ENCODE results near the gene ATG7.
"Not testable (repeated sequence)": the region's sequence is repeated elsewhere in the genome, so short reads cannot be mapped to it uniquely, and the experiment has no call there.

Gene ATG7

DNA sequence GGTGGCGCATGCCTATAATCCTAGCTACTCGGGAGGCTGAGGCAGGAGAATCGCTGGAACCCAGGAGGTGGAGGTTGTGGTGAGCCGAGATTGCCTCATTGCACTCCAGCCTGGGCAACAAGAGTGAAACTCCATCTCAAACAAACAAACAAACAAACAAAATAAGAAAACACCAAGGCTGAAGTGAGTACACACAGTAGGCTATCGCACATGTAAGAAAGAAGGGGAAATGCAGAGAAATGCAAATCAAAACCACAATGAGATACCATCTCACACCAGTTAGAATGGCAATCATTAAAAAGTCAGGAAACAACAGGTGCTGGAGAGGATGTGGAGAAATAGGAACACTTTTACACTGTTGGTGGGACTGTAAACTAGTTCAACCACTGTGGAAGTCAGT, 322.8 kb downstream of the ATG7 start:
- DNase-seq = not testable (repeated sequence)

DNA sequence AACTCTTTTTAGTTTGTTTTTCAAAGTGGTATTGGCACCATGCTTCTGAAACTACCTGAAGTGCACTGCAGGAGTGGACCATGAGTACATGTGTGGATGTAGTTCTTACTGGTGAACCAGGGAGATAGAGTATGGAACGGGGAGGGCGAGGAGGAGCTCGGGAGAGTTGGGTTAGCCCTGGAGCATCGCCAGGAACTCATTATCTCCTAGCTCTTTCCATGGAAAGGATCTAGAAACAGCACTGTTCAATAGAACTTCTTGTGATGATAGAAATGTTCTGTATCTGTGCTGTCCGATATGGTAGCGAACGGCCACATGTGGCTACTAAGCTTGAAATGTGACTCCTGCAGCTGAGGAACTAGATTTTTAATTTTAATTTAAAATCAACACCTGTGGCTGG, 324.2 kb downstream of the ATG7 start:
- no peak for DNase-seq

DNA sequence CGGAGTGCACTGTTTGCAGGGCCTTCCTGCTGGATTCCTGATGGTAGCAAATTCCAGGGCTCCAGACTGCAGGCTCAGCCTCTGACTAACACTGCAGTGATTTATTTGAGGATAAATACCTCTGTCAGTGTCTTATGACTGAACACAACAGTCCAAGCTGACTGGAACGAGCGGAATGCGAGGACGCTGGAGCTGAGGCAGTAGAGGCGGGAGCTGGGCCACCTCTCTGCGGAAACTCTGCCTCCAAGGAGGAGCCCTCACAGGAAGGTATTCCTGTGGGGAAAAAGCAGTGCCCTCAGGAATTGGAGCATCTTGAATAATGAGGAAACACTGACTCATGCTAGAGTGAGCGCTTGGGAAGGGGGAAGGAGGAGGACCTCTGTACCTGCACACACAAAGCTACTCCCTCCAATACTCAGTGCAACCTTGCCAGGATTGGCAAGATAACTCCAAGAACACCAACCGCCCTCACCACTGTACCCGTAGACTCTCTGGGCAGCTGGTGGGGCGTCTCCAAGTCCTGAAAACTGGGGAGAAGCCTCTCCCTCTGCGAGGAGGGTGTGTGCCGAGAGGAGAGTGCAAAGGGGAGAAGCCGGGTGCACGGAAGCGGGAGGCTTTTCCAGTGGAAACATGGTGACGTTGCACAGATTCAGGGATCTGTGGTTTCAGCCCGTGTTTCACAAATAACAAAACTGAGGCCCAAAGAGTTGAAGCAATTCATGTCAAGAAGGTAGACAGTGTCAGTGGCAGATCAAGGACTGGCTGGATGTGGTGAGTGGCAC, 328.5 kb downstream of the ATG7 start:
- no peak for DNase-seq

DNA sequence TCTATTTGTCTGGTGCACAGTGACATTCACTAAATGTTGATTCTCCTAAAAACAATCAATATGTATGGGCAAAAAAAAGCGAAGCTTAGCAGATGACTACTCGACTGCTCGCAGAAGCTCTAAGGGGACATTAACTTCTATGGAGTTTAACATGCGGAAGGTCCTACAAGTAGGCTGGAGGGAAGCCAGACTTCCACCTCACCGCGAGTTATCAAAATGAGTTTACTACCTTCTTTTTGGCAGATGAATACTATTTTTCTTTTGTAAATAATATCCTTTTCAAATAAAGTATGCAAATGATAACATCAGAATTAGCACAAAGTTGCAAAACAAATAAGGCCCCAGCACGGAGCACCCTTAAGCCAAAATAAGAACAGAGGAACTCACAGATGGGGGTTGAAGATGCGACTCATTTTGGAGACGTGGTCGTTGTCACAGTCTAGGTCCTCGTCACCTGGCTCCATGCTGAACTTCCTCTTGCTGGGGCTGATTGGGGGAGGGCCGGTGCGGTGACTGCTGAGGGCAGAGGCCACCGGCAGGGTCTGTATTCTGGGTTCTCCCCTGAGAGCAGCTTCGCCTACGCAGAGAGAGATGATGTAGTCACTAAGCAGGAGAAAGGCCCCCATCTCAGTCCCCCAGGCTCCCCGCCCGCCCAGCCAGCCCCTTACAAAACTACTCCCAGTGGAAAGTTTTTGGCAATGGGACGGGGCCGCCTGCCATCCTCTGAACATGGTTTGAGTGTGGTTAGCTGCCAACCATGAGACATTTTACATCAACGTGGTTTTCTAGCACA, 329.4 kb downstream of the ATG7 start:
- DNase-seq = peak in 2 of 3 donors; percentile 3 to 25

DNA sequence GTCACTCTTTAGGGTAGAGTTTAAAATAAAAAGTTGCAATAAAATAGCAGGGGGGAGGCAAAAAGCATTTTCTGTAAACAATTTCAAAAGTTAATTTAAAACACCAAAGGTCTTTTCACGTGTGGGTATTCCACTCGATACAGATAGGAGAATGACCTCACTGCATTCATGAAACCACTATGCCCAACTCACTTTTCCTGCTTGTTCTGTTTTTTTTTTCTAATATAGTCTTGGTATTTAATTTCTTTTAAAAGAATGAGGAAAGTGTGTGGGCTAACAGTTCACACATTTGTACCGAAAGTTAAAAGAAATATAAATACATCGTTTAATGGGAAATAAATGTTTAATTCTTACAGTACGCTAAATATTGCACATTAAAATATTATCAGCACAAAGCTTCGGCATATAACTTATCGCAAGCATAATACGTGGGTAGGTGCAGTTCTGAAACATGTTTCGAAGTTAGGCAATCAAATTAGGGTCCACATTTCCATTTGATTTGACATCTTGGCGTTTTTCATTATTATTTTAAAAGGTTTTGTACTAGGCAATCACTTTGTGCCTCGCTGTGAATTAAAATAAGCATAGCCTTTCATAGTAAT, 330.1 kb downstream of the ATG7 start:
- DNase-seq = no peak

DNA sequence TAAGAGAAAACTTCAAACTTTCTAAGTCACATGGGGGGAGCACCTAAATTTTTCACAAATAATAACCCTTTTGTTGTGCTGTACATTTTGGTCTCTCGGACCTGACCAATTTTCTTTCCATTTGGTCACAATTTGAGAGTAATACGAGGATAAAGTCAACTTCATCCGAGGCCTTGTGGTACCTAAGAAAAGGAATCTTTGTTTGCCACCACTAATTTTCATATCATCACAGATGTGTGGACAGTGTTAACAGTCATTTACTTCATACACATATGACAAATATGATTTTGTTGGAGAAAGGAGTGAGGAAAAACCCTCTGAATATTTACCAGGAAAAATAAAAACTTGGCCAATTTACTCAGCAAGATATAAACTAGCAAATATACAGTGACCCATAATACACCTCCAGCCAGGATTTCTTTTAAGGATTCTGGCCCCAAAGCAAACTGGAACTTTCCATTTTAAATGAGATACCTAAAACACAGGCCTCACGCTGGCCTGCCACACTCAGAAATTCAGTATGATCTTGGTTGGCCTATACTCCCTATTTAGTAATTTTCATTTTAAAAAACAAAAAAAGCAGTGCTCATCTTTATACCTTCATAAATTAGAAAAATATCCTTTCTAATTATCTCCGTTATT, 330.8 kb downstream of the ATG7 start:
- no peak for DNase-seq

DNA sequence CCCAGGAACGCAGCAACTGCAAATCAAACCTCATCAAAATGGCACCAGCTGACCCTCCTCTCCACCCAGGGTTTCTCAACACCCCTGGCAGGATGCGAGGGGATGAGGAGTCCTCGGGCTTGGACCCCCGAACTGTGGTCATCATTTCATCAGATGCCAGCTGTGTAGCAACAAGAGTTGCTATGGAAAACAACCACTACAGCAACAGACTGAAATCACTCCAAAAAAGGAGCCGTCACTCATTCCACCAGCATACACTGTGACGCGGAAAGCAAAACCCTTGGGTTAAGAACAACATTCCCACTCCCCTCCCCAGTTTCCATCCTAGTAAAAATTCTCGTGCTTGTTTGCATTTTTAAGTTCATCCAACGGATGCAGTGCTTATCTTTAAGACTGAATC, 331.4 kb downstream of the ATG7 start:
- no peak for DNase-seq

DNA sequence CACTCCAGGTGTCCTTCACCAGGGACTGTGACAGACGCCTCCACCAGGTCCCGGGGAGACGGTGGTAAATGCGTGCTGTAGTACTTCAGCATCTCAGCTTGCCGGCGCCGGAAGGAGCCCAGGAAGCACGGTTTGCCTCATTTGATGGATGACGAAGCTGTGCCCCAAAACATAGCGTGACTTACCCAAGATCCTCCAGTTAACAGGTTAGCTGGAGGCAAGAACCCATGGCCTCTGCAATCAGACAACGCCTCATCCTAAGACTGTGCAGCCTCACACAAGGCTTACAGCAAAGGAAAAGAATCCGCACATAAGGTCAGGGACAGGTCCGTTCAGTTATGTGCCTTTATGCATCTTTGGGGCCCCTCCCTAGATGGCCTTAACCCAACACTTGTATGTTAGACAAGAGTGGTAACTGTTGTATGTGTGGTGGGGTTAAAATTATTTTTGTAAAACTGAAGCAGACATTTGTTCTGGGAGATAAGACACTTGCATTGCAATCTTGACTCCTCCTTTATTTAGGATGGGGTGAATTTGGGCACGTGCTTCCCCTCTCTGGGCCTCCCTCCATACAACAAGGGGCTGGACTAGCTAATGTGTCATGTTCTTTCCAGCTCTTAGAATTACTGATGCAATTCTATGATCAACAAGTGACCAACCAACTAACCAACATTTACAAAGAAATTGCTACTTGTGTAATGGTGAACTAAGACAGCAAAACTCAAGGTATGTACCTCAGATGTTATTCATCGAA, 332.1 kb downstream of the ATG7 start:
- peak in 1 of 3 donors; percentile 47 for DNase-seq

DNA sequence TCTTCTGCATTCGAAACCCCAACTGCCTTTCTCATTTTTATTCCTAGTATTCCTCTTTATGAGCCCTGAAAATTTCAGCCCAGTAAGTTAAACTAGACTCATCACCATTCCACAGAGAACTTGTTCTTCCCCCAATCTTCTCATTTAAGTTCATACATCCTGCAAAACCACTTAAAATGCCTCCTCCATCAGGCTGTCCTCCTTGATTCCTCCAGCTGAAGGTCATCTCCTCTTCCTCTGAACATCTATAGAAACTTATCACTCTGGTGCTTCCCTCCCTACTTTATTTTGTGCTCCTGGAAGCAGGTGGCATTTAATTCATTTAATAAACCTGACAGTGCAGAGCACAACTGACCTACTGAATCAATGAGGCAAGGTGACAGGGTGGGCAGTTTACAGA, 333.2 kb downstream of the ATG7 start:
- no peak for DNase-seq

DNA sequence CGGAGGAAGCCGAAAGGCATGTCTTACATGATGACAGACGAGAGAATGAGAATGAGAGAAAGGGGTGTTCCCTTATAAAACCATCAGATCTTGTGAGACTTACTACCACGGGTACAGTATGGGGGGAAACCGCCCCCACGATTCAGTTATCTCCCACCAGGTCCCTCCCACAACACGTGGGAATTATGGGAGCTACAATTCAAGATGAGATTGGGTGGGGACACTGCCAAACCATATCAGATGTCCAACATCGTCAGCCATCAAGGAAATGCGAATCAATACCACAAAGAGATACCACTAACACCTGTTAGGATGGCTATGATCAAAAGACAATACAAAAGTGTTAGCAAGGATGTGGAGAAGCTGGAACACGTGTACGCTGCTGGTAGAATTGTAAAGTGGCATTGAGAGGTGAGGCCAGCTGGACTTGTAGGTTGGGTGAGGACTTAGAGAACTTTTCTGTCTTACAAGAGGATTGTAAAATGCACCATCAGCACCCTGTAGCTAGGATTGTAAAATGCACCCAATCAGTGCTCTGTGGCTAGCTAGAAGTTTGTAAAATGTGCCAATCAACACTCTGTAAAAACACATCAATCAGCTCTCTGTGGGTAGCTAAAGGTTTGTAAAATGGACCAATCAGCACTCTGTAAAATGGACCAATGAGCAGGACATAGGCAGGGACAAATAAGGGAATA, 334.0 kb downstream of the ATG7 start:
- no peak for DNase-seq

DNA sequence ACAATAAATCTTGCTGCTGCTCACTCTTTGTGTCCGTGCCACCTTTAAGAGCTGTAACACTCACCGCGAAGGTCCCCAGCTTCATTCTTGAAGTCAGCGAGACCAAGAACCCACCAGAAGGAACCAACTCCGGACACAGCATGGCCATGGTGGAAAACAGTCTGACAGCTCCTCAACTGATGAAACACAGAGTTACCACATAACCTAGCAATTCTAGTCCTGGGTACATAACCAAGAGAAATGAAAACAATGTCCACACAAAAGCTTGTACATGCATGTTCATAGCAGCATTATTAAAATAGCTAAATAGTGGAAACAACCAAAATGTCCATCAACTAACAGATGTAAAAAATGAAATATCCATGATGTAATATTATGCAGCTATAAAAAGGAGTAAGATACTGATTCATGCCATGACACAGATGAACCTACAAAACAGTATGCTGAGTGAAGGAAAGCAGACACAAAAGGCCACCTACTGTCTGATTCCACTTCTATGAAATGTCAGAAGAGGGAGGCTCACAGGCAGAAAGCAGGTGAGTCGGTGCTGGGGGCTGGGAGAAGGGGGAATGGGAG, 334.8 kb downstream of the ATG7 start:
- DNase-seq = no peak
